Endothelial cell (in vitro differentiated cells): ENCODE results near the gene NHLRC4. TPM values are rescaled to one million over a fixed set of nuclear protein-coding genes. Genes with fewer than 3 reads are reported as not detected.

Experiments
- DNase-seq: peaks from one replicate; pipeline ENCODE4 v3.0.0; 2021; ENCODE audit warnings: low spot score
- H3K27ac Mint-ChIP-seq: one replicate; pipeline ENCODE4 v1.8.0; 2021; ENCODE audit warnings: mixed read lengths, inconsistent platforms; ENCODE audit not compliant: unreplicated experiment
- H3K27me3 Mint-ChIP-seq: one replicate; pipeline ENCODE4 v1.8.0; 2021; ENCODE audit warnings: mild to moderate bottlenecking, moderate library complexity, mixed read lengths, inconsistent platforms; ENCODE audit not compliant: unreplicated experiment
- H3K36me3 Mint-ChIP-seq: one replicate; pipeline ENCODE4 v1.8.0; 2021; ENCODE audit warnings: mild to moderate bottlenecking, low read depth, mixed read lengths, inconsistent platforms; ENCODE audit not compliant: unreplicated experiment
- H3K4me1 Mint-ChIP-seq: one replicate; pipeline ENCODE4 v1.8.0; 2021; ENCODE audit warnings: mild to moderate bottlenecking, mixed read lengths, inconsistent platforms; ENCODE audit not compliant: unreplicated experiment
- H3K4me3 Mint-ChIP-seq: one replicate; pipeline ENCODE4 v1.8.0; 2021; ENCODE audit warnings: mild to moderate bottlenecking, mixed read lengths, inconsistent platforms; ENCODE audit not compliant: unreplicated experiment
- H3K9me3 Mint-ChIP-seq: one replicate; pipeline ENCODE4 v1.8.0; 2021; ENCODE audit warnings: mixed read lengths, inconsistent platforms; ENCODE audit not compliant: unreplicated experiment
- CTCF ChIP-seq: fragments of 200-600 bp; sonication (generic); IDR thresholded peaks from one replicate; pipeline ENCODE4 v1.5.0; 2021; ENCODE audit warnings: antibody characterized with exemption; ENCODE audit not compliant: unreplicated experiment
- total RNA-seq: library from RNA; stranded (reverse); fragmentation: NEBNext Ultra II Directional; extraction: Animal tissue kit (Norgen Biotek cat#: 25700); gene quantifications from one replicate; pipeline ENCODE4 v1.2.1, GENCODE V29; 2021; ENCODE audit not compliant: unreplicated experiment

The NHLRC4 gene
- total RNA-seq, 1 donor from 2014 or later = 0.69 TPM

- Mint-ChIP-seq H3K4me3 (peak within 1 kb of the TSS; percentile 92), H3K36me3 (no peaks in the 10 kb centered on the region), H3K9me3 (no peaks in the 10 kb centered on the region), H3K27ac (peak within 1 kb of the TSS; percentile 72), H3K4me1 (peaks cover 13% of the 10 kb centered on the region), H3K27me3 (peaks cover 25% of the 10 kb centered on the region)
- peak; percentile 86 for DNase-seq
- peak; percentile 19 for TF ChIP-seq CTCF
Observed at GRCh38 chr16:527015-527903, 39.5 kb upstream of the NHLRC4 start, which contains the start of gene CAPN15. Gene CAPN15 (plus strand): TSS chr16:527712. CDS start chr16:546839, 19,127 bp downstream.

- Mint-ChIP-seq H3K9me3 (no peaks in the 10 kb centered on the region), H3K36me3 (no peaks in the 10 kb centered on the region), H3K27me3 (peaks cover 20% of the 10 kb centered on the region), H3K4me1 (peaks cover 13% of the 10 kb centered on the region), H3K4me3 (peak overlapping the region; percentile 89), H3K27ac (peak overlapping the region; percentile 64)
- no peak for DNase-seq
- TF ChIP-seq CTCF = no peak
Observed at GRCh38 chr16:528111-529011, 38.4 kb upstream of the NHLRC4 start.

- no peak for TF ChIP-seq CTCF
- H3K4me3 Mint-ChIP-seq = peak overlapping the region; percentile 89
- peaks cover 20% of the 10 kb centered on the region for H3K27me3 Mint-ChIP-seq
- peak overlapping the region; percentile 64 for H3K27ac Mint-ChIP-seq
- no peaks in the 10 kb centered on the region for H3K9me3 Mint-ChIP-seq
- H3K36me3 Mint-ChIP-seq = no peaks in the 10 kb centered on the region
- no peak for DNase-seq
- peaks cover 13% of the 10 kb centered on the region for H3K4me1 Mint-ChIP-seq
Observed at GRCh38 chr16:529012-529575, 37.7 kb upstream of the NHLRC4 start.

- peaks cover 20% of the 10 kb centered on the region for H3K27me3 Mint-ChIP-seq
- no peaks in the 10 kb centered on the region for H3K9me3 Mint-ChIP-seq
- DNase-seq = no peak
- H3K36me3 Mint-ChIP-seq = no peaks in the 10 kb centered on the region
- no peak overlapping the region for H3K27ac Mint-ChIP-seq
- H3K4me1 Mint-ChIP-seq = peaks cover 13% of the 10 kb centered on the region
- no peak for TF ChIP-seq CTCF
- no peak overlapping the region for H3K4me3 Mint-ChIP-seq
Observed at GRCh38 chr16:530111-530817, 36.5 kb upstream of the NHLRC4 start.
